ENCODE measurements around the gene DNM3.

Gene DNM3

DNA sequence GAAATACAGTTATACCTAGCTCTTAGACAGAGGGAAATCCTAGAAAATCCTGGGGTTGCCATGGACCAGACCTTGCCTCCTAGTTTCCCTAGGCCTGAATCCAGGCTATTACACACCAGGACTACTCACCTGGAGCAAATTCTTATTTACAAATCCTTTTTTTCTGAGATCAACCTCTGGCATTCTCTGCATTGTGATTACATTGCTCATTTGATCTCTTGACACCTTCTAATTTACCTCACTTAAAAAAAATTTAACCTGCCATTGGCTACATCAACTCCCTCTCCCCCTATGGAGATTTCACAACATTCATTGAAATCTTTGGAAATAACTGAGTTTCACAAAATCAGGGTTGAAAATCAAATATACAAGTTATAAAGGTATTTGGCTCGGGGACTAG is 576.3 kb downstream of the DNM3 start:
- DNase-seq (ENCODE audit: low read depth): no peak
- TF ChIP-seq, protein P1, sequence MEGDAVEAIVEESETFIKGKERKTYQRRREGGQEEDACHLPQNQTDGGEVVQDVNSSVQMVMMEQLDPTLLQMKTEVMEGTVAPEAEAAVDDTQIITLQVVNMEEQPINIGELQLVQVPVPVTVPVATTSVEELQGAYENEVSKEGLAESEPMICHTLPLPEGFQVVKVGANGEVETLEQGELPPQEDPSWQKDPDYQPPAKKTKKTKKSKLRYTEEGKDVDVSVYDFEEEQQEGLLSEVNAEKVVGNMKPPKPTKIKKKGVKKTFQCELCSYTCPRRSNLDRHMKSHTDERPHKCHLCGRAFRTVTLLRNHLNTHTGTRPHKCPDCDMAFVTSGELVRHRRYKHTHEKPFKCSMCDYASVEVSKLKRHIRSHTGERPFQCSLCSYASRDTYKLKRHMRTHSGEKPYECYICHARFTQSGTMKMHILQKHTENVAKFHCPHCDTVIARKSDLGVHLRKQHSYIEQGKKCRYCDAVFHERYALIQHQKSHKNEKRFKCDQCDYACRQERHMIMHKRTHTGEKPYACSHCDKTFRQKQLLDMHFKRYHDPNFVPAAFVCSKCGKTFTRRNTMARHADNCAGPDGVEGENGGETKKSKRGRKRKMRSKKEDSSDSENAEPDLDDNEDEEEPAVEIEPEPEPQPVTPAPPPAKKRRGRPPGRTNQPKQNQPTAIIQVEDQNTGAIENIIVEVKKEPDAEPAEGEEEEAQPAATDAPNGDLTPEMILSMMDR (IDR thresholded peaks at IDR 0.05; ENCODE audit: low read length, missing control alignments): no peak

GRCh38 chr1:172420385-172420784 is 579.1 kb downstream of the DNM3 start, which contains the start of gene C1orf105:
Gene C1orf105 (plus strand): TSS chr1:172420685. CDS start chr1:172420886, 201 bp downstream.
- no peak for DNase-seq (ENCODE audit: low read depth)
- TF ChIP-seq, protein P1 (IDR thresholded peaks at IDR 0.05; ENCODE audit: low read length, missing control alignments): no peak
- no peak within 1 kb of the TSS for H3K4me3 ChIP-seq (replicated peaks; ENCODE audit: low read depth, low read length)

More for the DNA sequence above, 576.3 kb downstream of the DNM3 start:
- no peak overlapping the region for H3K4me3 ChIP-seq (replicated peaks; ENCODE audit: low read depth, low read length)

GRCh38 chr1:172421974-172422604 is 580.8 kb downstream of the DNM3 start:
- DNase-seq (ENCODE audit: low read depth): no peak
- TF ChIP-seq, protein P1 (IDR thresholded peaks at IDR 0.05; ENCODE audit: low read length, missing control alignments): no peak
- H3K4me3 ChIP-seq (replicated peaks; ENCODE audit: low read depth, low read length): no peak overlapping the region

GRCh38 chr1:172423336-172423735 is 582.0 kb downstream of the DNM3 start:
- TF ChIP-seq, protein P1 (IDR thresholded peaks at IDR 0.05; ENCODE audit: low read length, missing control alignments): no peak
- no peak for DNase-seq (ENCODE audit: low read depth)

DNA sequence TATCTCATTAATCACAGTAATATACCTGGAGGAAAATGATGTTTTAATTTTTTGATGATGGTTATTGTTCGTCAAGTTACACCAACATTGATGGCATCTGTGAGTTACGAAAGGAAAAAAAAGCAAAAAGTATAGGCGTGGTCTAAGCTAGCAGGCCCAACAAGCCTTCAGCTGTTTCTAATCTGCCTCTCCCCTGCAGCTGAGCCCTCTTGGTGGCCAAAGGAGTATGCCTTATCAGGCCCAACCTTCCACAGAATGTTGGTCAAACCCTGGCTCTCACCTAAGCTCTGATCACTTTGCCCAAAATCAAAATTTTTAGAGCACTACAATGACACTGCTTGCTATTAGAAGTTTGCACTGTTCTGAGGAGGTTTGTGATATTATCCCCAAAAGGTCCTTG is 584.0 kb downstream of the DNM3 start:
- DNase-seq (ENCODE audit: low read depth): no peak
- TF ChIP-seq, protein P1 (IDR thresholded peaks at IDR 0.05; ENCODE audit: low read length, missing control alignments): no peak
- H3K4me3 ChIP-seq (replicated peaks; ENCODE audit: low read depth, low read length): no peak overlapping the region

More at GRCh38 chr1:172423336-172423735, 582.0 kb downstream of the DNM3 start:
- H3K4me3 ChIP-seq (replicated peaks; ENCODE audit: low read depth, low read length): no peak overlapping the region

GRCh38 chr1:172427191-172427590 is 585.9 kb downstream of the DNM3 start:
- H3K4me3 ChIP-seq (replicated peaks; ENCODE audit: low read depth, low read length): no peak overlapping the region
- TF ChIP-seq, protein P1 (IDR thresholded peaks at IDR 0.05; ENCODE audit: low read length, missing control alignments): no peak
- no peak for DNase-seq (ENCODE audit: low read depth)
